HCT116 (cell line): ENCODE results near the gene CNTNAP2. TPM values are rescaled to one million over a fixed set of nuclear protein-coding genes. Genes with fewer than 3 reads are reported as not detected.

Experiments
- ATAC-seq: fragments of 200-7000 bp; cut with Tn5 transposase; 2 replicates; pipeline ENCODE4 v1.9.1; 2020; ENCODE audit warnings: mild to moderate bottlenecking, moderate library complexity
- BruUV-seq: library from RNA; stranded (reverse); fragments of 400-500 nt; replicated peaks from 2 replicates; lab custom pipeline; 2021; lab: Mats Ljungman, UMichigan
- CTCF ChIA-PET: fragments of 300-600 bp; sonication (Branson Sonifier 250); formaldehyde crosslinking; loops from one replicate; lab custom pipeline; 2021; ENCODE audit warnings: antibody characterized with exemption; lab: Charles Lee
- POLR2A ChIA-PET: fragments of 300-600, 350-600 bp; sonication (Branson Sonifier 250); formaldehyde crosslinking; loops from one replicate; lab custom pipeline; 2021; ENCODE audit warnings: antibody characterized with exemption; lab: Charles Lee
- RAD21 ChIA-PET, 2 experiments: fragments of 300-600 bp; sonication (Branson Sonifier 250); formaldehyde crosslinking; loops; one replicate each; lab custom pipeline; 2023; ENCODE audit warnings: low total read pairs in 2 of 2; ENCODE audit not compliant: uncharacterized antibody in 2 of 2, unreplicated experiment in 2 of 2, low non-redundant PET in 1 of 2; lab: Charles Lee
- DNase-seq: peaks from one replicate; pipeline ENCODE4 v3.0.0-alpha.2; 2010; ENCODE audit warnings: low read depth, low spot score
- H2AFZ ChIP-seq: fragments of 200-600 bp; shearing (Covaris generic), sonication (generic); 2 replicates; pipeline ENCODE4 v1.6.1; 2017; ENCODE audit warnings: low read depth, mixed run types, mixed read lengths, antibody characterized with exemption, low read length; ENCODE audit not compliant: poor library complexity, severe bottlenecking
- H3K27ac ChIP-seq: 2 replicates; pipeline ENCODE4 v1.5.1; 2012; ENCODE audit warnings: low read depth, low read length
- H3K27me3 ChIP-seq: fragments of 200-600 bp; sonication (generic); 2 replicates; pipeline ENCODE4 v1.6.1; 2016; ENCODE audit warnings: mixed run types, low read length, mixed read lengths; ENCODE audit not compliant: insufficient read depth
- H3K36me3 ChIP-seq, 2 experiments: fragments of 200-500 bp in 1 of 2; fragments of 200-600 bp in 1 of 2; sonication (Bioruptor generic) in 1 of 2; sonication (generic) in 1 of 2; 2 replicates each; pipeline versions ENCODE4 v1.5.1 to v1.6.1; 2014 to 2016; ENCODE audit warnings: low read length in 2 of 2, inconsistent platforms in 1 of 2, mixed read lengths in 1 of 2, mixed run types in 1 of 2; ENCODE audit not compliant: insufficient read depth in 2 of 2, control insufficient read depth in 1 of 2
- H3K4me1 ChIP-seq, 2 experiments: fragments of 200-600 bp in 1 of 2; sonication (generic) in 1 of 2; 2 replicates each; pipeline versions ENCODE4 v1.5.1 to v1.6.1; 2012 to 2017; ENCODE audit warnings: low read length in 2 of 2, inconsistent platforms in 1 of 2, mild to moderate bottlenecking in 1 of 2, mixed read lengths in 1 of 2, mixed run types in 1 of 2, moderate library complexity in 1 of 2; ENCODE audit not compliant: insufficient read depth in 2 of 2, control insufficient read depth in 1 of 2
- H3K4me2 ChIP-seq: fragments of 200-600 bp; sonication (generic); 2 replicates; pipeline ENCODE4 v1.6.1; 2017; ENCODE audit warnings: mixed run types, low read length, mixed read lengths
- H3K4me3 ChIP-seq, 2 experiments: fragments of 200-600 bp in 1 of 2; sonication (generic) in 1 of 2; replicated peaks in 1 of 2; 2 replicates each; pipeline ENCODE4 v1.5.1; 2011 to 2016; ENCODE audit warnings: low read length in 2 of 2, control low read depth in 1 of 2, low read depth in 1 of 2, mild to moderate bottlenecking in 1 of 2, mixed read lengths in 1 of 2, mixed run types in 1 of 2
- H3K79me2 ChIP-seq: fragments of 200-600 bp; sonication (generic); 2 replicates; pipeline ENCODE4 v1.6.1; 2017; ENCODE audit warnings: mild to moderate bottlenecking, mixed run types, low read length, moderate library complexity, mixed read lengths; ENCODE audit not compliant: insufficient read depth
- H3K9ac ChIP-seq: fragments of 200-600 bp; sonication (generic); 2 replicates; pipeline ENCODE4 v1.6.1; 2016; ENCODE audit warnings: low read length, mixed read lengths
- H3K9me2 ChIP-seq: fragments of 200-600 bp; sonication (generic), shearing (Covaris generic); 2 replicates; pipeline ENCODE4 v1.6.1; 2017; ENCODE audit warnings: mixed run types, mild to moderate bottlenecking, moderate library complexity; ENCODE audit not compliant: insufficient read depth
- H3K9me3 ChIP-seq, 2 experiments: fragments of 200-500 bp in 1 of 2; fragments of 200-600 bp in 1 of 2; sonication (Bioruptor generic) in 1 of 2; sonication (generic) in 1 of 2; 2 replicates each; pipeline ENCODE4 v1.6.1; 2014 to 2017; ENCODE audit warnings: low read length in 2 of 2, mixed read lengths in 2 of 2, inconsistent platforms in 1 of 2, low read depth in 1 of 2, mild to moderate bottlenecking in 1 of 2, mixed run types in 1 of 2, moderate library complexity in 1 of 2; ENCODE audit not compliant: control insufficient read depth in 1 of 2, insufficient read depth in 1 of 2
- H4K20me1 ChIP-seq: fragments of 200-600 bp; sonication (generic), shearing (Covaris generic); 2 replicates; pipeline ENCODE4 v1.6.1; 2017; ENCODE audit warnings: mixed run types, mild to moderate bottlenecking, moderate library complexity; ENCODE audit not compliant: insufficient read depth
- ATF3 ChIP-seq: IDR thresholded peaks from 2 replicates; pipeline ENCODE4 v1.6.1; 2012
- CBX3 ChIP-seq: IDR thresholded peaks from 2 replicates; pipeline ENCODE4 v1.6.1; 2012; ENCODE audit warnings: low read depth
- JUND ChIP-seq: IDR thresholded peaks from 2 replicates; pipeline ENCODE4 v1.6.1; 2012
- POLR2A ChIP-seq: IDR thresholded peaks from 2 replicates; pipeline ENCODE4 v1.7.0; 2011; ENCODE audit warnings: borderline replicate concordance; ENCODE audit not compliant: insufficient read depth, insufficient read length; ENCODE audit errors: extremely low read depth
- POLR2AphosphoS5 ChIP-seq: IDR thresholded peaks from 2 replicates; pipeline ENCODE4 v1.6.1; 2011; ENCODE audit warnings: mild to moderate bottlenecking, low read depth, low read length, moderate library complexity
- RAD21 ChIP-seq: IDR thresholded peaks from 2 replicates; pipeline ENCODE4 v1.6.1; 2012; ENCODE audit warnings: low read depth, mild to moderate bottlenecking
- SIN3A ChIP-seq: IDR thresholded peaks from 2 replicates; pipeline ENCODE4 v1.6.1; 2012; ENCODE audit warnings: low read depth
- SP1 ChIP-seq: IDR thresholded peaks from 2 replicates; pipeline ENCODE4 v1.6.1; 2012; ENCODE audit warnings: low read depth
- TCF7L2 ChIP-seq: IDR thresholded peaks from 2 replicates; pipeline ENCODE4 v1.7.0; 2011; ENCODE audit warnings: borderline replicate concordance, inconsistent platforms; ENCODE audit not compliant: insufficient read depth, insufficient read length; ENCODE audit errors: extremely low read depth
- YY1 ChIP-seq: IDR thresholded peaks from 2 replicates; pipeline ENCODE4 v1.6.1; 2011; ENCODE audit warnings: low read length, low read depth, moderate library complexity, mild to moderate bottlenecking; ENCODE audit not compliant: insufficient replicate concordance; ENCODE audit errors: extremely low read depth
- ZFX ChIP-seq: fragments of 450-650 bp; IDR thresholded peaks from 2 replicates; pipeline ENCODE4 v1.6.1; 2017
- ZNF274 ChIP-seq: fragments of 200-500 bp; sonication (Bioruptor generic); IDR thresholded peaks from 2 replicates; pipeline ENCODE4 v1.6.1; 2014; ENCODE audit warnings: mild to moderate bottlenecking, low read depth, low read length, inconsistent platforms
- intact Hi-C: fragments of 100-400 bp; cut with micrococcal nuclease; formaldehyde crosslinking; loops from 2 replicates; pipeline ENCODE4 v1.10.0; 2022
- total RNA-seq: library from RNA; stranded (reverse); gene quantifications from one replicate; pipeline ENCODE4 v1.2.1, GENCODE V29; 2021; ENCODE audit not compliant: unreplicated experiment
- TF ChIP-seq, protein P1 (sequence below): IDR thresholded peaks from 2 replicates; pipeline ENCODE4 v1.6.1; 2011; ENCODE audit warnings: mild to moderate bottlenecking, low read length, moderate library complexity; ENCODE audit not compliant: insufficient replicate concordance; ENCODE audit errors: extremely low read depth

CNTNAP2 gene
- total RNA-seq, 1 experiment from 2014 or later = 0.37 TPM

- H3K4me3 ChIP-seq = no peak overlapping the region
- H3K36me3 ChIP-seq = no peaks in the 10 kb centered on the region
- intact Hi-C loops = no loop called here
- no peak overlapping the region for H3K4me2 ChIP-seq
- H3K27ac ChIP-seq = no peak overlapping the region
- DNase-seq = no peak
- no peaks in the 10 kb centered on the region for H3K9me2 ChIP-seq
- POLR2A ChIA-PET = no interaction called here
- CTCF ChIA-PET = no interaction called here
- TF ChIP-seq ZFX (no peak), ZNF274 (no peak), POLR2AphosphoS5 (no peak), ATF3 (no peak), CBX3 (no peak), YY1 (no peak), SIN3A (no peak), SP1 (no peak), TCF7L2 (no peak), RAD21 (no peak), POLR2A (no peak), JUND (no peak)
- TF ChIP-seq, protein P1, sequence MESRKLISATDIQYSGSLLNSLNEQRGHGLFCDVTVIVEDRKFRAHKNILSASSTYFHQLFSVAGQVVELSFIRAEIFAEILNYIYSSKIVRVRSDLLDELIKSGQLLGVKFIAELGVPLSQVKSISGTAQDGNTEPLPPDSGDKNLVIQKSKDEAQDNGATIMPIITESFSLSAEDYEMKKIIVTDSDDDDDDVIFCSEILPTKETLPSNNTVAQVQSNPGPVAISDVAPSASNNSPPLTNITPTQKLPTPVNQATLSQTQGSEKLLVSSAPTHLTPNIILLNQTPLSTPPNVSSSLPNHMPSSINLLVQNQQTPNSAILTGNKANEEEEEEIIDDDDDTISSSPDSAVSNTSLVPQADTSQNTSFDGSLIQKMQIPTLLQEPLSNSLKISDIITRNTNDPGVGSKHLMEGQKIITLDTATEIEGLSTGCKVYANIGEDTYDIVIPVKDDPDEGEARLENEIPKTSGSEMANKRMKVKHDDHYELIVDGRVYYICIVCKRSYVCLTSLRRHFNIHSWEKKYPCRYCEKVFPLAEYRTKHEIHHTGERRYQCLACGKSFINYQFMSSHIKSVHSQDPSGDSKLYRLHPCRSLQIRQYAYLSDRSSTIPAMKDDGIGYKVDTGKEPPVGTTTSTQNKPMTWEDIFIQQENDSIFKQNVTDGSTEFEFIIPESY = no peak
- TF ChIP-seq, all 23 proteins: peak for 0
- Histone ChIP-seq H3K9me3 (peaks cover 3 to 14% of the 10 kb centered on the region in 2 experiments; a peak in 2 of 4 replicates), H3K9ac (no peak overlapping the region), H3K79me2 (no peaks in the 10 kb centered on the region), H3K4me1 (no peaks in the 10 kb centered on the region), H2AFZ (no peak overlapping the region), H4K20me1 (no peaks in the 10 kb centered on the region), H3K27me3 (no peaks in the 10 kb centered on the region)
- no peak for ATAC-seq
- RAD21 ChIA-PET = no interaction called here
- no TSS peak for BruUV-seq
These were observed 1183.7 kb downstream of the CNTNAP2 start for GRCh38 chr7:147300293-147300692.
